Measurements from ENCODE around the gene CPSF2.
"Not testable (repeated sequence)": the region's sequence is repeated elsewhere in the genome, so short reads cannot be mapped to it uniquely, and the experiment has no call there.

Gene CPSF2

GRCh38 chr14:92153581-92153980, 31.8 kb downstream of the CPSF2 start:
- Histone ChIP-seq H3K4me1 (ENCODE audit: control insufficient read depth in 1 of 2, insufficient read depth in 2 of 2, low read length in 2 of 2) (no peaks in the 10 kb centered on the region), H3K27me3 (ENCODE audit: control insufficient read depth in 1 of 2, insufficient read depth in 2 of 2, low read length in 2 of 2) (no peaks in the 10 kb centered on the region), H3K36me3 (ENCODE audit: control insufficient read depth in 1 of 2, insufficient read depth in 2 of 2, low read length in 2 of 2) (peaks cover 23 to 57% of the 10 kb centered on the region in 2 donors)

GRCh38 chr14:92154283-92154942, 32.6 kb downstream of the CPSF2 start:
- Histone ChIP-seq H3K27me3 (ENCODE audit: control insufficient read depth in 1 of 2, insufficient read depth in 2 of 2, low read length in 2 of 2) (no peaks in the 10 kb centered on the region), H3K36me3 (ENCODE audit: control insufficient read depth in 1 of 2, insufficient read depth in 2 of 2, low read length in 2 of 2) (peaks cover 19 to 60% of the 10 kb centered on the region in 2 donors), H3K9ac (ENCODE audit: low read depth in 1 of 2, low read length in 2 of 2) (no peak overlapping the region), H3K9me3 (ENCODE audit: control insufficient read depth in 1 of 2, low read length in 2 of 2) (no peaks in the 10 kb centered on the region), H3K27ac (ENCODE audit: low read depth, low read length) (no peak overlapping the region), H3K4me3 (ENCODE audit: low read depth in 1 of 2, low read length in 2 of 2) (no peak overlapping the region), H3K4me1 (ENCODE audit: control insufficient read depth in 1 of 2, insufficient read depth in 2 of 2, low read length in 2 of 2) (no peaks in the 10 kb centered on the region)

More at GRCh38 chr14:92153581-92153980, 31.8 kb downstream of the CPSF2 start:
- Histone ChIP-seq H3K27ac (ENCODE audit: low read depth, low read length) (no peak overlapping the region), H3K9ac (ENCODE audit: low read depth in 1 of 2, low read length in 2 of 2) (no peak overlapping the region), H3K9me3 (ENCODE audit: control insufficient read depth in 1 of 2, low read length in 2 of 2) (no peaks in the 10 kb centered on the region), H3K4me3 (ENCODE audit: low read depth in 1 of 2, low read length in 2 of 2) (no peak overlapping the region)

GRCh38 chr14:92160619-92161018, 38.9 kb downstream of the CPSF2 start:
- no peaks in the 10 kb centered on the region for H3K27me3 ChIP-seq (ENCODE audit: control insufficient read depth in 1 of 2, insufficient read depth in 2 of 2, low read length in 2 of 2)
- H3K27ac ChIP-seq (ENCODE audit: low read depth, low read length): no peak overlapping the region
- no peaks in the 10 kb centered on the region for H3K9me3 ChIP-seq (ENCODE audit: control insufficient read depth in 1 of 2, low read length in 2 of 2)
- H3K9ac ChIP-seq (ENCODE audit: low read depth in 1 of 2, low read length in 2 of 2): no peak overlapping the region
- peaks cover 28 to 79% of the 10 kb centered on the region in 2 donors for H3K36me3 ChIP-seq (ENCODE audit: control insufficient read depth in 1 of 2, insufficient read depth in 2 of 2, low read length in 2 of 2)
- no peaks in the 10 kb centered on the region for H3K4me1 ChIP-seq (ENCODE audit: control insufficient read depth in 1 of 2, insufficient read depth in 2 of 2, low read length in 2 of 2)
- H3K4me3 ChIP-seq (ENCODE audit: low read depth in 1 of 2, low read length in 2 of 2): no peak overlapping the region

- H3K36me3 ChIP-seq (ENCODE audit: control insufficient read depth in 1 of 2, insufficient read depth in 2 of 2, low read length in 2 of 2): peaks cover 28 to 71% of the 10 kb centered on the region in 2 donors
Measured at GRCh38 chr14:92161521-92161920, 39.8 kb downstream of the CPSF2 start.

GRCh38 chr14:92164958-92165357, 43.2 kb downstream of the CPSF2 start:
- Histone ChIP-seq H3K9me3 (ENCODE audit: control insufficient read depth in 1 of 2, low read length in 2 of 2) (no peaks in the 10 kb centered on the region), H3K36me3 (ENCODE audit: control insufficient read depth in 1 of 2, insufficient read depth in 2 of 2, low read length in 2 of 2) (peaks cover 13 to 40% of the 10 kb centered on the region in 2 donors), H3K27me3 (ENCODE audit: control insufficient read depth in 1 of 2, insufficient read depth in 2 of 2, low read length in 2 of 2) (no peaks in the 10 kb centered on the region), H3K9ac (ENCODE audit: low read depth in 1 of 2, low read length in 2 of 2) (no peak overlapping the region), H3K4me1 (ENCODE audit: control insufficient read depth in 1 of 2, insufficient read depth in 2 of 2, low read length in 2 of 2) (no peaks in the 10 kb centered on the region), H3K4me3 (ENCODE audit: low read depth in 1 of 2, low read length in 2 of 2) (no peak overlapping the region), H3K27ac (ENCODE audit: low read depth, low read length) (no peak overlapping the region)

More at GRCh38 chr14:92161521-92161920, 39.8 kb downstream of the CPSF2 start:
- Histone ChIP-seq H3K27ac (ENCODE audit: low read depth, low read length) (no peak overlapping the region), H3K9ac (ENCODE audit: low read depth in 1 of 2, low read length in 2 of 2) (no peak overlapping the region), H3K4me1 (ENCODE audit: control insufficient read depth in 1 of 2, insufficient read depth in 2 of 2, low read length in 2 of 2) (no peaks in the 10 kb centered on the region), H3K9me3 (ENCODE audit: control insufficient read depth in 1 of 2, low read length in 2 of 2) (no peaks in the 10 kb centered on the region), H3K4me3 (ENCODE audit: low read depth in 1 of 2, low read length in 2 of 2) (no peak overlapping the region), H3K27me3 (ENCODE audit: control insufficient read depth in 1 of 2, insufficient read depth in 2 of 2, low read length in 2 of 2) (no peaks in the 10 kb centered on the region)

GRCh38 chr14:92173668-92174067, 51.9 kb downstream of the CPSF2 start:
- no peaks in the 10 kb centered on the region for H3K9me3 ChIP-seq (ENCODE audit: control insufficient read depth in 1 of 2, low read length in 2 of 2)
- no peak overlapping the region for H3K4me3 ChIP-seq (ENCODE audit: low read depth in 1 of 2, low read length in 2 of 2)
- H3K27me3 ChIP-seq (ENCODE audit: control insufficient read depth in 1 of 2, insufficient read depth in 2 of 2, low read length in 2 of 2): no peaks in the 10 kb centered on the region
- no peak overlapping the region for H3K27ac ChIP-seq (ENCODE audit: low read depth, low read length)
- H3K4me1 ChIP-seq (ENCODE audit: control insufficient read depth in 1 of 2, insufficient read depth in 2 of 2, low read length in 2 of 2): no peaks in the 10 kb centered on the region
- H3K36me3 ChIP-seq (ENCODE audit: control insufficient read depth in 1 of 2, insufficient read depth in 2 of 2, low read length in 2 of 2): no peaks in the 10 kb centered on the region
- no peak overlapping the region for H3K9ac ChIP-seq (ENCODE audit: low read depth in 1 of 2, low read length in 2 of 2)

- H3K4me3 ChIP-seq (ENCODE audit: low read depth in 1 of 2, low read length in 2 of 2): no peak overlapping the region
- H3K4me1 ChIP-seq (ENCODE audit: control insufficient read depth in 1 of 2, insufficient read depth in 2 of 2, low read length in 2 of 2): no peaks in the 10 kb centered on the region
- H3K9ac ChIP-seq (ENCODE audit: low read depth in 1 of 2, low read length in 2 of 2): no peak overlapping the region
- H3K27ac ChIP-seq (ENCODE audit: low read depth, low read length): no peak overlapping the region
- no peaks in the 10 kb centered on the region for H3K9me3 ChIP-seq (ENCODE audit: control insufficient read depth in 1 of 2, low read length in 2 of 2)
- H3K36me3 ChIP-seq (ENCODE audit: control insufficient read depth in 1 of 2, insufficient read depth in 2 of 2, low read length in 2 of 2): no peaks in the 10 kb centered on the region
- H3K27me3 ChIP-seq (ENCODE audit: control insufficient read depth in 1 of 2, insufficient read depth in 2 of 2, low read length in 2 of 2): no peaks in the 10 kb centered on the region
Measured at GRCh38 chr14:92175811-92176210, 54.0 kb downstream of the CPSF2 start.

- H3K27me3 ChIP-seq (ENCODE audit: control insufficient read depth in 1 of 2, insufficient read depth in 2 of 2, low read length in 2 of 2): no peaks in the 10 kb centered on the region
- no peak overlapping the region for H3K4me3 ChIP-seq (ENCODE audit: low read depth in 1 of 2, low read length in 2 of 2)
- H3K9ac ChIP-seq (ENCODE audit: low read depth in 1 of 2, low read length in 2 of 2): no peak overlapping the region
- no peak overlapping the region for H3K27ac ChIP-seq (ENCODE audit: low read depth, low read length)
- H3K4me1 ChIP-seq (ENCODE audit: control insufficient read depth in 1 of 2, insufficient read depth in 2 of 2, low read length in 2 of 2): no peaks in the 10 kb centered on the region
- H3K9me3 ChIP-seq (ENCODE audit: control insufficient read depth in 1 of 2, low read length in 2 of 2): no peaks in the 10 kb centered on the region
- no peaks in the 10 kb centered on the region for H3K36me3 ChIP-seq (ENCODE audit: control insufficient read depth in 1 of 2, insufficient read depth in 2 of 2, low read length in 2 of 2)
Measured at GRCh38 chr14:92176476-92176875, 54.7 kb downstream of the CPSF2 start.

- not testable (repeated sequence) for H3K36me3 ChIP-seq (ENCODE audit: control insufficient read depth in 1 of 2, insufficient read depth in 2 of 2, low read length in 2 of 2); H3K9ac ChIP-seq (ENCODE audit: low read depth in 1 of 2, low read length in 2 of 2); H3K4me1 ChIP-seq (ENCODE audit: control insufficient read depth in 1 of 2, insufficient read depth in 2 of 2, low read length in 2 of 2); H3K27me3 ChIP-seq (ENCODE audit: control insufficient read depth in 1 of 2, insufficient read depth in 2 of 2, low read length in 2 of 2); H3K4me3 ChIP-seq (ENCODE audit: low read depth in 1 of 2, low read length in 2 of 2); H3K27ac ChIP-seq (ENCODE audit: low read depth, low read length); H3K9me3 ChIP-seq (ENCODE audit: control insufficient read depth in 1 of 2, low read length in 2 of 2)
Measured at GRCh38 chr14:92179178-92179577, 57.4 kb downstream of the CPSF2 start.

- H3K27me3 ChIP-seq (ENCODE audit: control insufficient read depth in 1 of 2, insufficient read depth in 2 of 2, low read length in 2 of 2): no peaks in the 10 kb centered on the region
- no peak overlapping the region for H3K27ac ChIP-seq (ENCODE audit: low read depth, low read length)
- peaks cover 0 to 4% of the 10 kb centered on the region in 2 donors for H3K9me3 ChIP-seq (ENCODE audit: control insufficient read depth in 1 of 2, low read length in 2 of 2)
- no peaks in the 10 kb centered on the region for H3K36me3 ChIP-seq (ENCODE audit: control insufficient read depth in 1 of 2, insufficient read depth in 2 of 2, low read length in 2 of 2)
- H3K4me3 ChIP-seq (ENCODE audit: low read depth in 1 of 2, low read length in 2 of 2): no peak overlapping the region
- no peak overlapping the region for H3K9ac ChIP-seq (ENCODE audit: low read depth in 1 of 2, low read length in 2 of 2)
- H3K4me1 ChIP-seq (ENCODE audit: control insufficient read depth in 1 of 2, insufficient read depth in 2 of 2, low read length in 2 of 2): no peaks in the 10 kb centered on the region
Measured at GRCh38 chr14:92185559-92185958, 63.8 kb downstream of the CPSF2 start.
